CD14-positive monocyte (primary cell): ENCODE results near the gene HMOX1. TPM values are rescaled to one million over a fixed set of nuclear protein-coding genes. Genes with fewer than 3 reads are reported as not detected.

ENCODE experiments used
- DNase-seq, 3 donors: peaks; one replicate each; pipeline ENCODE4 v3.0.0-alpha.2; 2011 to 2022
- H2AFZ ChIP-seq: 2 replicates; pipeline ENCODE4 v1.6.0; 2012; ENCODE audit warnings: mild to moderate bottlenecking, low read depth, low read length, inconsistent platforms; ENCODE audit not compliant: insufficient read depth, poor library complexity, severe bottlenecking
- H3K27ac ChIP-seq, 2 donors: 1 replicate in 1 of 2; 2 replicates in 1 of 2; pipeline ENCODE4 v1.5.1; 2012 to 2013; ENCODE audit warnings: low read length in 2 of 2, control low read depth in 1 of 2, inconsistent platforms in 1 of 2, low read depth in 1 of 2, mild to moderate bottlenecking in 1 of 2
- H3K27me3 ChIP-seq, 2 donors: one replicate each; pipeline versions ENCODE4 v1.6.0 to v1.6.1; 2011 to 2013; ENCODE audit warnings: low read length in 2 of 2; ENCODE audit not compliant: control insufficient read depth in 2 of 2, insufficient read depth in 2 of 2
- H3K36me3 ChIP-seq, 2 donors: replicated peaks in 1 of 2; 1 replicate in 1 of 2; 2 replicates in 1 of 2; pipeline versions ENCODE4 v1.5.1 to v1.6.1; 2012 to 2013; ENCODE audit warnings: low read length in 2 of 2, control low read depth in 1 of 2, inconsistent platforms in 1 of 2, mild to moderate bottlenecking in 1 of 2; ENCODE audit not compliant: insufficient read depth in 2 of 2, control insufficient read depth in 1 of 2
- H3K4me1 ChIP-seq, 2 donors: 1 replicate in 1 of 2; 2 replicates in 1 of 2; pipeline versions ENCODE4 v1.5.1 to v1.6.1; 2012 to 2013; ENCODE audit warnings: low read length in 2 of 2, control low read depth in 1 of 2, inconsistent platforms in 1 of 2, mild to moderate bottlenecking in 1 of 2, moderate library complexity in 1 of 2; ENCODE audit not compliant: insufficient read depth in 2 of 2, control insufficient read depth in 1 of 2
- H3K4me2 ChIP-seq: replicated peaks from 2 replicates; pipeline ENCODE3; 2012; ENCODE audit warnings: low read length, moderate library complexity, mild to moderate bottlenecking; ENCODE audit not compliant: poor library complexity, severe bottlenecking; ENCODE audit errors: extremely low read depth
- H3K4me3 ChIP-seq, 3 experiments: fragments of 200-600 bp in 1 of 3; sonication (generic) in 1 of 3; replicated peaks in 1 of 3; 1 replicate in 2 of 3; 2 replicates in 1 of 3; pipeline ENCODE4 v1.5.1; 2011 to 2013; ENCODE audit warnings: low read length in 3 of 3, mild to moderate bottlenecking in 3 of 3, control low read depth in 2 of 3, low read depth in 2 of 3, inconsistent platforms in 1 of 3, moderate library complexity in 1 of 3
- H3K79me2 ChIP-seq: 2 replicates; pipeline ENCODE4 v1.6.0; 2012; ENCODE audit warnings: mild to moderate bottlenecking, control low read depth, inconsistent platforms, low read length, moderate library complexity; ENCODE audit not compliant: insufficient read depth
- H3K9ac ChIP-seq: 2 replicates; pipeline ENCODE4 v1.6.0; 2017; ENCODE audit warnings: low read length, mild to moderate bottlenecking; ENCODE audit not compliant: insufficient read depth, poor library complexity, severe bottlenecking
- H3K9me3 ChIP-seq, 2 donors: replicated peaks in 1 of 2; 1 replicate in 1 of 2; 2 replicates in 1 of 2; pipeline versions ENCODE4 v1.5.1 to v1.6.1; 2012 to 2013; ENCODE audit warnings: low read length in 2 of 2, control low read depth in 1 of 2; ENCODE audit not compliant: control insufficient read depth in 1 of 2, insufficient read depth in 1 of 2
- H4K20me1 ChIP-seq: 2 replicates; pipeline ENCODE4 v1.6.0; 2012; ENCODE audit warnings: mild to moderate bottlenecking, low read length, control low read depth, moderate library complexity; ENCODE audit not compliant: insufficient read depth
- H3K27ac Mint-ChIP-seq, 7 donors: one replicate each; pipeline ENCODE4 v1.8.0; 2020; ENCODE audit warnings: mild to moderate bottlenecking in 7 of 7, mixed read lengths in 7 of 7, moderate library complexity in 6 of 7, inconsistent platforms in 2 of 7
- H3K27me3 Mint-ChIP-seq, 3 donors: one replicate each; pipeline ENCODE4 v1.8.0; 2021 to 2022; ENCODE audit warnings: low read depth in 3 of 3, mild to moderate bottlenecking in 3 of 3, mixed read lengths in 3 of 3, moderate library complexity in 3 of 3, inconsistent platforms in 1 of 3
- H3K36me3 Mint-ChIP-seq, 2 donors: one replicate each; pipeline ENCODE4 v1.8.0; 2020; ENCODE audit warnings: mixed read lengths in 2 of 2, inconsistent platforms in 1 of 2, mild to moderate bottlenecking in 1 of 2
- H3K4me1 Mint-ChIP-seq: one replicate; pipeline ENCODE4 v1.8.0; 2020; ENCODE audit warnings: mild to moderate bottlenecking, mixed read lengths
- H3K4me3 Mint-ChIP-seq, 2 donors: one replicate each; pipeline ENCODE4 v1.8.0; 2020; ENCODE audit warnings: mild to moderate bottlenecking in 2 of 2, mixed read lengths in 2 of 2, moderate library complexity in 1 of 2
- H3K9me3 Mint-ChIP-seq, 7 donors: one replicate each; pipeline ENCODE4 v1.8.0; 2020 to 2022; ENCODE audit warnings: mixed read lengths in 7 of 7, mild to moderate bottlenecking in 6 of 7, moderate library complexity in 6 of 7, inconsistent platforms in 2 of 7
- WGBS: methylation state at CpG from one replicate; pipeline ENCODE4 v1.1.5; 2013; ENCODE audit warnings: missing lambda C conversion rate; ENCODE audit not compliant: insufficient coverage; 5-methylcytosine and 5-hydroxymethylcytosine counted together
- intact Hi-C, 2 donors: fragments of 100-400 bp; cut with micrococcal nuclease; formaldehyde crosslinking; loops; one replicate each; pipeline versions ENCODE4 v1.15.0 to v1.15.1; 2023
- polyA plus RNA-seq, 3 donors: library from polyadenylated mRNA; depleted of rRNA in 1 of 3; unstranded in 2 of 3; stranded (reverse) in 1 of 3; fragments of 300-500 nt in 2 of 3; fragments of >200 nt in 1 of 3; fragmentation: Illumina TruSeq in 2 of 3; gene quantifications; 1 replicate in 2 of 3; 2 replicates in 1 of 3; pipeline ENCODE4 v1.2.3, GENCODE V29; 2012 to 2021
- TF ChIP-seq, protein P1 (sequence below): fragments of 200-600 bp; IDR thresholded peaks from one replicate; pipeline ENCODE4 v1.8.0; 2022; ENCODE audit warnings: antibody characterized with exemption, mild to moderate bottlenecking

HMOX1 gene
- polyA plus RNA-seq, 3 donors = 180 to 233 (median 193) TPM

DNA sequence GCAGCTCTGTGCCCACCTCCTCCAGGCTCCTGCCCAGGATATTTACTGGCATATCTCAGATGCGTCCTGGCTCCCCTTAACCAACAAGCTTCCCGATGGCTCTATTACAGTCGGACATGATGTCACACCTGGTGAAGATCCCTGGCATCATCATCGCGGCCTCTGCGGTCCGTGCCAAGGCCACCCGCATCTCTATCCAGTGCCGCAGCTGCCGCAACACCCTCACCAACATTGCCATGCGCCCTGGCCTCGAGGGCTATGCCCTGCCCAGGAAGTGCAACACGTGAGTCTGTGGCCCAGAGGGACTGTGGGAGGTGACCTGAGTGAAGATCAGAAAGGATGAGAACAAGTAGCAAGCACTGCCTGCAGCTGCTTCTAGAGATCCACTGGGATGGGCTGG lies 25.5 kb downstream of the HMOX1 start:
- Histone ChIP-seq H3K27ac (peak overlapping the region in 1 of 2 donors; percentile 58), H2AFZ (no peak overlapping the region), H3K4me1 (peaks cover 51 to 62% of the 10 kb centered on the region in 2 donors), H3K79me2 (peaks cover 43% of the 10 kb centered on the region), H3K4me2 (no peak overlapping the region), H3K4me3 (no peak overlapping the region), H3K9ac (no peak overlapping the region), H3K9me3 (no peaks in the 10 kb centered on the region), H3K36me3 (peaks cover 16 to 37% of the 10 kb centered on the region in 2 donors), H3K27me3 (no peaks in the 10 kb centered on the region), H4K20me1 (no peaks in the 10 kb centered on the region)
- intact Hi-C loops = loop anchor here in 1 of 2 donors (5.0 kb wide), 1 partner anchor 104 kb away; no protein-coding TSS in a partner anchor
- peak overlapping the region; percentile 5 to 97 (median 82) for H3K27ac Mint-ChIP-seq
- DNase-seq = no peak
- peaks cover 71% of the 10 kb centered on the region for H3K4me1 Mint-ChIP-seq
- no peak overlapping the region for H3K4me3 Mint-ChIP-seq
- peaks cover 0 to 2% (median 0%) of the 10 kb centered on the region in 3 donors for H3K27me3 Mint-ChIP-seq
- WGBS = 78% methylated on average over 6 of the region's 13 CpGs
- TF ChIP-seq, protein P1, sequence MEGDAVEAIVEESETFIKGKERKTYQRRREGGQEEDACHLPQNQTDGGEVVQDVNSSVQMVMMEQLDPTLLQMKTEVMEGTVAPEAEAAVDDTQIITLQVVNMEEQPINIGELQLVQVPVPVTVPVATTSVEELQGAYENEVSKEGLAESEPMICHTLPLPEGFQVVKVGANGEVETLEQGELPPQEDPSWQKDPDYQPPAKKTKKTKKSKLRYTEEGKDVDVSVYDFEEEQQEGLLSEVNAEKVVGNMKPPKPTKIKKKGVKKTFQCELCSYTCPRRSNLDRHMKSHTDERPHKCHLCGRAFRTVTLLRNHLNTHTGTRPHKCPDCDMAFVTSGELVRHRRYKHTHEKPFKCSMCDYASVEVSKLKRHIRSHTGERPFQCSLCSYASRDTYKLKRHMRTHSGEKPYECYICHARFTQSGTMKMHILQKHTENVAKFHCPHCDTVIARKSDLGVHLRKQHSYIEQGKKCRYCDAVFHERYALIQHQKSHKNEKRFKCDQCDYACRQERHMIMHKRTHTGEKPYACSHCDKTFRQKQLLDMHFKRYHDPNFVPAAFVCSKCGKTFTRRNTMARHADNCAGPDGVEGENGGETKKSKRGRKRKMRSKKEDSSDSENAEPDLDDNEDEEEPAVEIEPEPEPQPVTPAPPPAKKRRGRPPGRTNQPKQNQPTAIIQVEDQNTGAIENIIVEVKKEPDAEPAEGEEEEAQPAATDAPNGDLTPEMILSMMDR = no peak
- peaks cover 52 to 69% of the 10 kb centered on the region in 2 donors for H3K36me3 Mint-ChIP-seq
- no peaks in the 10 kb centered on the region for H3K9me3 Mint-ChIP-seq

DNA sequence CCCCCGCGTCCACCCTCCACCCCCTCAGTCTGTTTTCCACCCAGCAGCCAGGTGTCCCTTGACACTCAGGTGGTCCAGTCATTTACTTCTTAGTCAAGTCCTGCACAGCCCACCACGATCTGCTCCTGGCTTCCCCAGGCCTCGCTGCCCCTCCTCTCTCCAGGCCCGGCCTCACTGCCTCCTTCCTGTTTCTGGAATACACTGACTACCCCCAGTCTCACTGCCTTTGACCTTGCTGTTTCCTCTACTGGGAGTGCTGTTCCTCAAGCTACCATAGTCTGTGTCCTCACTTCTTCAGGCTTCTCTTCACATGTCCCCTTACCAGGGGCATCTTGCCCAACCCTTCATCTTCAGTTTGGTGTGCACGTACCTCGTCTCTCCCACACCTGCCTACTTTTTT lies 26.5 kb downstream of the HMOX1 start:
- TF ChIP-seq, protein P1 = no peak
- H3K27me3 Mint-ChIP-seq = peaks cover 0 to 2% (median 0%) of the 10 kb centered on the region in 3 donors
- peaks cover 34% of the 10 kb centered on the region for H3K79me2 ChIP-seq
- no peaks in the 10 kb centered on the region for H4K20me1 ChIP-seq
- peak overlapping the region; percentile 1 for H3K4me2 ChIP-seq
- peak overlapping the region; percentile 11 to 58 for H3K27ac ChIP-seq
- H3K9me3 Mint-ChIP-seq = no peaks in the 10 kb centered on the region
- H3K9ac ChIP-seq = no peak overlapping the region
- peaks cover 24 to 45% of the 10 kb centered on the region in 2 donors for H3K36me3 ChIP-seq
- H3K27ac Mint-ChIP-seq = peak overlapping the region; percentile 67 to 98 (median 87)
- H3K27me3 ChIP-seq = no peaks in the 10 kb centered on the region
- intact Hi-C loops = loop anchor here in 1 of 2 donors (5.0 kb wide), 1 partner anchor 105 kb away; no protein-coding TSS in a partner anchor
- peaks cover 53 to 59% of the 10 kb centered on the region in 2 donors for H3K4me1 ChIP-seq
- H2AFZ ChIP-seq = no peak overlapping the region
- no peaks in the 10 kb centered on the region for H3K9me3 ChIP-seq
- H3K4me3 ChIP-seq = no peak overlapping the region
- WGBS = 54% methylated on average over 5 of the region's 7 CpGs
- peaks cover 60 to 74% of the 10 kb centered on the region in 2 donors for H3K36me3 Mint-ChIP-seq
- H3K4me3 Mint-ChIP-seq = peak overlapping the region in 1 of 2 donors; percentile 56
- H3K4me1 Mint-ChIP-seq = peaks cover 69% of the 10 kb centered on the region
- peak; percentile 19 to 52 (median 35) for DNase-seq
